Urinary bladder (tissue), 4 donors: ENCODE results near the gene HS1BP3. TPM values are rescaled to one million over a fixed set of nuclear protein-coding genes. Genes with fewer than 3 reads are reported as not detected.

Source experiments
- DNase-seq: peaks from one replicate; pipeline ENCODE4 v3.0.0-alpha.2; 2015; ENCODE audit errors: extremely low spot score
- H3K27ac ChIP-seq: one replicate; pipeline ENCODE4 v1.5.1; 2013; ENCODE audit warnings: low read depth, mild to moderate bottlenecking, moderate library complexity
- H3K36me3 ChIP-seq: one replicate; pipeline ENCODE4 v1.6.1; 2013; ENCODE audit warnings: mild to moderate bottlenecking, moderate library complexity; ENCODE audit not compliant: insufficient read depth
- H3K4me1 ChIP-seq: one replicate; pipeline ENCODE4 v1.6.1; 2013; ENCODE audit warnings: mild to moderate bottlenecking, moderate library complexity; ENCODE audit not compliant: insufficient read depth
- H3K4me3 ChIP-seq: one replicate; pipeline ENCODE4 v1.5.1; 2013; ENCODE audit warnings: low read depth, low read length
- WGBS: extraction: QIAGEN DNeasy Blood & Tissue Kit; methylation state at CpG from one replicate; pipeline ENCODE4 v1.1.7; 2013; 5-methylcytosine and 5-hydroxymethylcytosine counted together
- polyA plus RNA-seq: library from polyadenylated mRNA; stranded (reverse); fragments of 200-250 nt; gene quantifications from one replicate; pipeline ENCODE4 v1.2.3, GENCODE V29; 2013
- total RNA-seq: library from RNA; depleted of rRNA; stranded (reverse); fragments of >200 nt; gene quantifications from one replicate; pipeline ENCODE4 v1.2.3, GENCODE V29; 2014
- donor health status: healthy with polysubstance abuse.
- donor health status: healthy.

The HS1BP3 gene
- total and polyA plus RNA-seq, 2 donors, result 19.0 to 43.8 TPM

GRCh38 chr2:20680744-20681375 is 30.0 kb upstream of the HS1BP3 start:
- DNase-seq, result no peak
- 92% methylated on average over 10 of the region's 10 CpGs for WGBS
- Histone ChIP-seq H3K4me1 (no peaks in the 10 kb centered on the region), H3K4me3 (no peak overlapping the region), H3K36me3 (peaks cover 2% of the 10 kb centered on the region), H3K27ac (no peak overlapping the region)

- no peaks in the 10 kb centered on the region for H3K4me1 ChIP-seq
- H3K27ac ChIP-seq, result no peak overlapping the region
- no peak for DNase-seq
- H3K36me3 ChIP-seq, result peaks cover 2% of the 10 kb centered on the region
- H3K4me3 ChIP-seq, result no peak overlapping the region
- 81% methylated on average over 2 of the region's 2 CpGs for WGBS
Observed at GRCh38 chr2:20678780-20679179, 27.9 kb upstream of the HS1BP3 start.

- 64% methylated on average over 1 of the region's 1 CpG for WGBS
Observed at GRCh38 chr2:20678086-20678395, 27.1 kb upstream of the HS1BP3 start.

DNA sequence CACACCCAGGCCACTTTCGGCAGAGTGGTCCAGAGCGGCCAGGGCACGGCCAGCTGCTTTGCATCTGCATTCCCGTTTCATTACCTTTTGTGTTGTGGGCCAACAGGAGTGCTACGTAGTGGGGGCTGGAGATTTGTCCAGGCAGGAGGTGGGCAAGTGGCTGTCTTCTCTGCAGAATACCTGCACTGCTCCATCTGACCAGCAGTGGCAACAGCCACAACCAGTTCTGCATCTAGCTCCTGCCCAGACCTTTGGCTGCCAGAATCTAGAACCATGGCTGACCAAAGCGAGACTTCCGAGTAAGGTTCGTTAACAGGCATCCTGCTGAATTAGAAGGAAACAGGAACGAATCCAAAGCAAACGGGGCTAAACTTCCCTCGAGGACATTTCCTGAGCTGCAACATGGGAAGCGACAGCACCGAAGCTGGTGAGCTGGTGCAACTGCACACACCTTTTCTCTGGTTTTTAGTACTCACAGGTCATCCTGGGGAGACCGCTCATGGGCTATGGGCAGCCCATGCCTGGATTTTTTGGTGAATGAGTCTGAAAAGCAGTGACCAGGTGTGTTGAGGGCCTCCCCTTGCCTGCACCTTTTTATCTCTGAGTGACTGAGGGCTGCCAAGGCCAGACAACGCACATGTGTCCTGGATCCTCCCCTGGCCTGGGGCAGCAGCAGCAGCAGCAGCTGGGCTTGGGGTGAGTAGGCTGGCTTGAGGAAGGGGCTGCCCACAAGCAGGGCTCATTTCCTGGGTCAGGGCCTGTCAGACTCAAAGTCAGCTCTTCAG is 26.6 kb upstream of the HS1BP3 start:
- no peak overlapping the region for H3K27ac ChIP-seq
- H3K4me1 ChIP-seq, result no peaks in the 10 kb centered on the region
- H3K4me3 ChIP-seq, result no peak overlapping the region
- H3K36me3 ChIP-seq, result peaks cover 2% of the 10 kb centered on the region
- WGBS, result 80% methylated on average over 15 of the region's 15 CpGs
- DNase-seq, result no peak

More at GRCh38 chr2:20678086-20678395, 27.1 kb upstream of the HS1BP3 start:
- H3K4me1 ChIP-seq, result no peaks in the 10 kb centered on the region
- no peak overlapping the region for H3K27ac ChIP-seq
- DNase-seq, result no peak
- peaks cover 2% of the 10 kb centered on the region for H3K36me3 ChIP-seq
- H3K4me3 ChIP-seq, result no peak overlapping the region

DNA sequence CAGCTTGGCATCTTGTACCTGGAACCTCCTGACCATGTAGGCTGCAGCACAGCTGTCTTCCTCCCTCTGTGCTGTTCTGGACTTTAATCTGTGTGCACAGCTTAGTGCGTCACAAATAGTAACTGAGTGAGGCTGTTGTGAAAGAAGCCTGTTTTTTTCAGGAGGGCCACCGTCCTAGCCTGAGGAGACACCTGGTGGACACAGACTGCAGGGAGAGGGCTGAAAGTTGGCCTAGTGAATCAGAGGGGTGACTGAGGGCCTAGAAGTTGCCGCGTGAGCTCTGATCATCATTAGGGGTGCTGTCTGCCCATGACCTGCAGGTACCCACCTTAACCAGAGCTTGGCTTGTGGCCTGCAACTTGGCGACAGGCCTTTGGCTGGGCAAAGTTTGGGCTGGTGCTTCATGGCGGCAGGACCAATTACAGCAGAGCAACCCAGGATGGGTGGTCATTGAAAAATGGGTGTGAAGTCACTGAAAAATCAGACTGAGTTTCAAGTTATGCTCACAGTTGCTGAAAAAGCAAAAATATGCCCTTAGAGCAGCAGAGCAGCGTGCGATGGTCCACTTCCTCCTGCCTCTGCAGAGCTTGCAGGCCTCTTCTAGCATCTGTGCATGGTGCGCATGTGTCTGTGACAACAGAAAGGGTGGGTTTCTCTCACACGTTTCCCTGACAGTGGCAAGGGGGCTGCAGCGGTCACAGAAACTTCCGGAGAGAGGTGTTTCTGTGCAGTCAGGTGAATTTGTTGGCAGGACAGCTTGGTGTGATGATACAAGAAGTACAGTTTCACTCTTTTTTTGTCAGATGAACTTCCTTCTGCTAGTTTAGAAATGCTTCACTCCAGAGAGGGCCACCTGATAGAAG is 25.7 kb upstream of the HS1BP3 start:
- 85% methylated on average over 12 of the region's 12 CpGs for WGBS
- Histone ChIP-seq H3K36me3 (no peaks in the 10 kb centered on the region), H3K4me3 (no peak overlapping the region), H3K27ac (no peak overlapping the region), H3K4me1 (no peaks in the 10 kb centered on the region)
- DNase-seq, result no peak

DNA sequence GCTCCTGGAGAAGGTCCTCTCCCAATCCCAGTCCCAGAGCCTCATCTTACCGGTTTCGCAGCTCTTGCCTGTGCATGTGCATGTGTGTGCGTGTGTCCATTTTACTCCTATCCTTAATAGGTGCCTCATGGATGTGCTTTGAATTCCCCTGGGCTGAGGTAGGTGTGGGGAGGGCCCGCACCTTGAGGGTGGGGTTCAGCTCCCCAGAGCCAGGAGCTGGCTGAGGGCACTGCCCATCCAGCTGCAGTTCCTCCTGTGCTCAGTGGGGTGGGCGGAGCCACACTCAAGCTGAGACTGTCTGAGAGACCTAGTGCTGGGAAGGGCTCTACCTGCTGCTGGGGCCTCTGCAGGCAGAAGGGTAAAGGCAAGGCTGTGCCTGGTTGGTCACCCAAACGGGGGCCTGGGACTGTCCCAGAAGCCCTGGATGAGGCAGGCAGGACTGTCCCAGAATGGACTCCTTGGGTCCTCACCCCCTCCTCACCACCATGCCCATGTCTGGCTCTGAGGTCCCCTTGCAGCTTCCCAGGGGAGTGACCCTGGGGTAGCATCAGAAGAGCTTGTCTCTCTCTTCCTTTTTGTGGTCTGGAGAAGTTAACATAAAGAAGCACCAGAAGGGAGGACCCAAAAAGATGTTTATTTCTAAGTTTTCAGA is 24.9 kb upstream of the HS1BP3 start:
- WGBS, result 71% methylated on average over 6 of the region's 6 CpGs
- Histone ChIP-seq H3K4me1 (no peaks in the 10 kb centered on the region), H3K4me3 (no peak overlapping the region), H3K27ac (no peak overlapping the region), H3K36me3 (no peaks in the 10 kb centered on the region)
- DNase-seq, result no peak

GRCh38 chr2:20674974-20675679 is 24.2 kb upstream of the HS1BP3 start:
- no peak overlapping the region for H3K4me3 ChIP-seq
- H3K4me1 ChIP-seq, result no peaks in the 10 kb centered on the region
- 45% methylated on average over 16 of the region's 16 CpGs for WGBS
- H3K36me3 ChIP-seq, result no peaks in the 10 kb centered on the region
- DNase-seq, result no peak
- no peak overlapping the region for H3K27ac ChIP-seq

DNA sequence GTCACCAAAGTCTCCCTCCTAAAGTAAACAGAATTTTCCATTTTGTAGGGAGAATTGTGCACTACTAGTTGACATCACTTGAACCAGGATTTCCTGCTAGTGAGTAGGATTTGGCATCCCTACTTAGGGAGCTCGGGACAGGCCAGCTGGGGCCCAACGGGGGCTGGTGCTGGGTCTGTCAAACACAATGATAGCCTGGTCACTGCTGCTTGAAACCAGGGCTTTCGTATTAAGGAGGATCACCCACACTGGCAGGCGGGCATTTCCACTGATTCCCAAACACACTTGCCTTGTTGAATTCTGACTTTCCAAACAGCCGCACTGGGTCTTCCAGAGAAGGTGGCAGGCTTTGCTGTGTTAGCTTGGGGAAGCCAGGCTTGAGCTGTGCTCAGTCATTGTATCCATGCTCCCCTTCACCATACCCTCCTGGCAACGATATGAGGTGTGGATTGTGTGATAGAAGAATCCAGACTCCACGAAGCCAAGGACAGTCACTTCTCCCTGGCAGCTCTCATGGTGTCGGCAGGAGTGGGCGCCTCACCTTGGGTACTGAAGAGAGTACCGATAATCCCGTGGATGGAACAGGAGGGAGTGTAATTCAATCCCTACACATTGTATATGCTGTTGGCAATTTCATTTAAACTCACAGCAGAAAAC is 23.5 kb upstream of the HS1BP3 start:
- no peaks in the 10 kb centered on the region for H3K4me1 ChIP-seq
- no peak overlapping the region for H3K4me3 ChIP-seq
- no peak for DNase-seq
- no peaks in the 10 kb centered on the region for H3K36me3 ChIP-seq
- no peak overlapping the region for H3K27ac ChIP-seq
- WGBS, result 79% methylated on average over 11 of the region's 11 CpGs

GRCh38 chr2:20673686-20674308 is 22.9 kb upstream of the HS1BP3 start:
- Histone ChIP-seq H3K36me3 (no peaks in the 10 kb centered on the region), H3K27ac (no peak overlapping the region), H3K4me3 (no peak overlapping the region), H3K4me1 (no peaks in the 10 kb centered on the region)
- DNase-seq, result no peak
- WGBS, result 79% methylated on average over 5 of the region's 5 CpGs

DNA sequence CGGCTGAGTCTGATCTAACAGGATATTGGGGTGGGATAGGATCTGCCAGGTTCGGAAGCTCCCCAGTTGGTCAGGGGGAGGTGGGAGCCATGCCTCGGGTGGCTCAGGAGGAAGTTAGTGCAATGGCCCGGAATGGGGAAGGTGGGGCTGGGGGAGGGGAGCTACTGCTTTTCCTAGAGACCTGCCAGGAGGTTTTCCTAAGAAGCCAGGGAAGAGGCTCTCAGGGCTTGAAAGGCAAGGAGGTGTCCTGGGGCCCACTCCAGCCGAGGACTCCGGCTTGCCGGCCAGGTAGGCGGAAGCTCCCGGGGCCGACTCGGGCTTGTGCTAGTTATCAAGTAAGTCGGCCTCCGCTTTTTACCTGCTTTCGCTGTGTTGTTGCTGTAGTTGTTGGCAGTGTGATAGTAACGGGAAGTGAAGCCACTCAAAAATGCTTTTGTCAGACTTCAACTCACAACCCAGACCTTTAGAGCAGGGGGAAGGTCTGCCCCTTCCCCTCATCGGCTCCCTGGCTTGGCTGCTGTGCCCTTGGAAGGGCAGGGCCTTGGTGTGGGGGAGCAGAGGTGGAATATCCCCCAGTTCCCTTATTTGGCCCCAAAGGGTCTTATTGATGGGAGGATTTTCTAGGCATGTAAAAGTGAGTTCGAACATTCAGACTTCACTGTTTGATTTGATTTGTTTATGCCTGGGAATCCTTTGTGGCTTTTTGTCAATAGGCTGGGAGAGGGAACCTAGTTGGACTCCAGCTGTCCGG is 21.5 kb upstream of the HS1BP3 start:
- no peak overlapping the region for H3K27ac ChIP-seq
- H3K4me3 ChIP-seq, result no peak overlapping the region
- H3K4me1 ChIP-seq, result no peaks in the 10 kb centered on the region
- DNase-seq, result no peak
- no peaks in the 10 kb centered on the region for H3K36me3 ChIP-seq
- WGBS, result 42% methylated on average over 18 of the region's 18 CpGs

- H3K4me3 ChIP-seq, result no peak overlapping the region
- WGBS, result 17% methylated on average over 13 of the region's 13 CpGs
Observed at GRCh38 chr2:20671736-20672080, 20.8 kb upstream of the HS1BP3 start.

More at GRCh38 chr2:20671736-20672080, 20.8 kb upstream of the HS1BP3 start:
- DNase-seq, result no peak
- H3K4me1 ChIP-seq, result no peaks in the 10 kb centered on the region
- H3K27ac ChIP-seq, result no peak overlapping the region
- H3K36me3 ChIP-seq, result no peaks in the 10 kb centered on the region
